K562 (cell line): ENCODE measurements around the gene F2RL1. TPM values are rescaled to one million over a fixed set of nuclear protein-coding genes. Genes with fewer than 3 reads are reported as not detected.

ENCODE experiments used
- CHD1 ChIP-seq: fragments of 200-600 bp; sonication (generic); IDR thresholded peaks from one replicate; pipeline ENCODE4 v1.6.1; 2012; ENCODE audit warnings: mild to moderate bottlenecking, moderate library complexity, low read length, inconsistent platforms
- EHMT2 ChIP-seq: fragments of 450-650 bp; IDR thresholded peaks from 2 replicates; pipeline ENCODE4 v1.6.1; 2018; ENCODE audit warnings: antibody characterized with exemption
- GABPA ChIP-seq: fragments of 200-800 bp; sonication (Bioruptor generic); conservative IDR thresholded peaks from 2 replicates; pipeline ENCODE4 v1.6.1; 2016; ENCODE audit warnings: low read depth, missing genetic modification characterization, missing compliant biosample characterization
- MAFG ChIP-seq: fragments of 450-650 bp; conservative IDR thresholded peaks from 2 replicates; pipeline ENCODE4 v1.6.1; 2016; ENCODE audit warnings: missing genetic modification characterization, missing compliant biosample characterization
- MCM3 ChIP-seq: fragments of 450-650 bp; IDR thresholded peaks from 2 replicates; pipeline ENCODE4 v1.6.1; 2016
- SETDB1 ChIP-seq: IDR thresholded peaks from one replicate; pipeline ENCODE4 v1.6.1; 2012; ENCODE audit warnings: low read length, control low read depth, inconsistent platforms
- SOX6 ChIP-seq: fragments of 450-650 bp; IDR thresholded peaks from 2 replicates; pipeline ENCODE4 v1.6.1; 2014; ENCODE audit warnings: mild to moderate bottlenecking
- ZNF184 ChIP-seq: sonication (generic); formaldehyde crosslinking; IDR thresholded peaks from 2 replicates; pipeline ENCODE4 v1.5.0; 2020; ENCODE audit warnings: missing genetic modification reagents
- ZNF253 ChIP-seq: fragments of 250-450 bp; sonication (Bioruptor Pico); conservative IDR thresholded peaks from 2 replicates; pipeline ENCODE4 v1.6.1; 2021; ENCODE audit warnings: mild to moderate bottlenecking
- ZNF384 ChIP-seq: IDR thresholded peaks from 2 replicates; pipeline ENCODE4 v1.6.1; 2012; ENCODE audit warnings: low read depth, low read length, improper control_type of control experiment
- ZNF551 ChIP-seq: fragments of 250-450 bp; sonication (Bioruptor Pico); IDR thresholded peaks from 2 replicates; pipeline ENCODE4 v1.5.0; 2021; ENCODE audit warnings: mild to moderate bottlenecking, moderate library complexity
- polyA plus RNA-seq, 8 experiments: library from polyadenylated mRNA; depleted of rRNA in 4 of 8; stranded (reverse) in 5 of 8; unstranded in 3 of 8; fragments of >200 nt; fragmentation: Nextera tagmentation in 2 of 8; fragmentation: Illumina TruSeq in 1 of 8; extraction: Ambion mirVana in 2 of 8; extraction: Trizol in 1 of 8; gene quantifications; 2 replicates each; pipeline versions ENCODE4 v1.2.1 to v1.2.3, GENCODE V29; 2011 to 2014; ENCODE audit warnings: inconsistent platforms in 1 of 8, missing spikeins in 1 of 8
- total RNA-seq, 7 experiments: library from RNA; depleted of rRNA in 6 of 7; stranded (reverse); fragments of >200 nt in 6 of 7; fragmentation: Illumina TruSeq in 2 of 7; extraction: Trizol in 2 of 7; gene quantifications; 2 replicates each; pipeline versions ENCODE4 v1.2.1 to v1.2.3, GENCODE V29; 2011 to 2021; ENCODE audit warnings: low replicate concordance in 1 of 7
- TF ChIP-seq, protein P1 (sequence below): fragments of 250-450 bp; sonication (Bioruptor Pico); IDR thresholded peaks from 2 replicates; pipeline ENCODE4 v1.5.0; 2021; ENCODE audit warnings: mild to moderate bottlenecking, borderline replicate concordance
- TF ChIP-seq, protein P2 (sequence below): fragments of 250-450 bp; sonication (Bioruptor Pico); IDR thresholded peaks from 2 replicates; pipeline ENCODE4 v1.4.0; 2020; ENCODE audit warnings: borderline replicate concordance
- TF ChIP-seq, protein P3 (sequence below): sonication (generic); formaldehyde crosslinking; IDR thresholded peaks from 2 replicates; pipeline ENCODE4 v1.8.0; 2023; ENCODE audit warnings: mild to moderate bottlenecking, missing genetic modification reagents
- TF ChIP-seq, protein P4 (sequence below): fragments of 450-650 bp; formaldehyde crosslinking; IDR thresholded peaks from 2 replicates; pipeline ENCODE4 v1.4.0; 2022; ENCODE audit warnings: mild to moderate bottlenecking, moderate library complexity
- TF ChIP-seq, protein P5 (sequence below): fragments of 250-450 bp; sonication (Bioruptor Pico); IDR thresholded peaks from 2 replicates; pipeline ENCODE4 v1.5.0; 2021; ENCODE audit warnings: mild to moderate bottlenecking, moderate library complexity

Gene F2RL1
- total and polyA plus RNA-seq, 9 of the 15 experiments (the other 6 are each of a cell fraction or from before 2014, with no cell fraction given) = 0.03 to 0.50 (median 0.27) TPM; not detected in 6

DNA sequence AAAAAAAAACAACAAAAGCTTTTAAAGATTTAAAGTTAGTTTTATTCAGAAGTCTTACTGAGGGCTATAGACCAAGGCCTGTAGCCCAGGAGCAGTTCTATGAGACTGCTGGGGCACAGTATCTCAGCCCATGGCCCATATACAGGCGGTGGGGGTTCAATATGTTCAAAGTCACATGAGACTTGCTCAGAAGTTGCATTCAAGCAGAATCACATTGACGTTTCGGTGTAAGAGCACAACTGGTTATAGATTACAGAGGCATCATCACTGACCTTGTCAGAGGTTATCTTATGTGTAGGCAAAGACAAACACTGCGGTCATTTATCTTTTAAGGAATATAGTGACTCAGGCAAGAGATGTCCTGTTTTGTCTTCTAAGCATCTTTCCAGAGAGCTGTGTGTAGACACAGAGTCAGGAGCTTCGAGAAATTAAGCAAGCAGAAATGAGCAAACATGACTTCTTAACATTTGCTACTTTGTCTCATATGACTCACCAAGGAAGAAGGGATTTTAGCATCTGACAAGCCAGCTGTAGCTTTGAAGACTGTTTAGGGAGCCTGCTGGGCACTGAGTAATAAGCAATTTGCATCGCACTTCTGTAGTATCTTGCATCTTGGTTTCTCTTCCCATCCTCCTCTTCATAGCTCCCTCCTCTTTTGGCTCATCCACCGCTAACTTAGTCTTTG lies 12.9 kb upstream of the F2RL1 start (continued):
- TF ChIP-seq, protein P1, sequence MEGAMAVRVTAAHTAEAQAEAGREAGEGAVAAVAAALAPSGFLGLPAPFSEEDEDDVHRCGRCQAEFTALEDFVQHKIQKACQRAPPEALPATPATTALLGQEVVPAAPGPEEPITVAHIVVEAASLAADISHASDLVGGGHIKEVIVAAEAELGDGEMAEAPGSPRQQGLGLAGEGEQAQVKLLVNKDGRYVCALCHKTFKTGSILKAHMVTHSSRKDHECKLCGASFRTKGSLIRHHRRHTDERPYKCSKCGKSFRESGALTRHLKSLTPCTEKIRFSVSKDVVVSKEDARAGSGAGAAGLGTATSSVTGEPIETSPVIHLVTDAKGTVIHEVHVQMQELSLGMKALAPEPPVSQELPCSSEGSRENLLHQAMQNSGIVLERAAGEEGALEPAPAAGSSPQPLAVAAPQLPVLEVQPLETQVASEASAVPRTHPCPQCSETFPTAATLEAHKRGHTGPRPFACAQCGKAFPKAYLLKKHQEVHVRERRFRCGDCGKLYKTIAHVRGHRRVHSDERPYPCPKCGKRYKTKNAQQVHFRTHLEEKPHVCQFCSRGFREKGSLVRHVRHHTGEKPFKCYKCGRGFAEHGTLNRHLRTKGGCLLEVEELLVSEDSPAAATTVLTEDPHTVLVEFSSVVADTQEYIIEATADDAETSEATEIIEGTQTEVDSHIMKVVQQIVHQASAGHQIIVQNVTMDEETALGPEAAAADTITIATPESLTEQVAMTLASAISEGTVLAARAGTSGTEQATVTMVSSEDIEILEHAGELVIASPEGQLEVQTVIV = no peak
- TF ChIP-seq MCM3 (no peak), SOX6 (peak; percentile 96), ZNF551 (no peak), EHMT2 (no peak), GABPA (tag) (no peak), ZNF253 (CRISPR knock-in tag) (no peak), MAFG (peak; percentile 64), SETDB1 (no peak), ZNF184 (CRISPR knock-in tag) (no peak), ZNF384 (no peak), CHD1 (no peak)
- TF ChIP-seq, protein P2, sequence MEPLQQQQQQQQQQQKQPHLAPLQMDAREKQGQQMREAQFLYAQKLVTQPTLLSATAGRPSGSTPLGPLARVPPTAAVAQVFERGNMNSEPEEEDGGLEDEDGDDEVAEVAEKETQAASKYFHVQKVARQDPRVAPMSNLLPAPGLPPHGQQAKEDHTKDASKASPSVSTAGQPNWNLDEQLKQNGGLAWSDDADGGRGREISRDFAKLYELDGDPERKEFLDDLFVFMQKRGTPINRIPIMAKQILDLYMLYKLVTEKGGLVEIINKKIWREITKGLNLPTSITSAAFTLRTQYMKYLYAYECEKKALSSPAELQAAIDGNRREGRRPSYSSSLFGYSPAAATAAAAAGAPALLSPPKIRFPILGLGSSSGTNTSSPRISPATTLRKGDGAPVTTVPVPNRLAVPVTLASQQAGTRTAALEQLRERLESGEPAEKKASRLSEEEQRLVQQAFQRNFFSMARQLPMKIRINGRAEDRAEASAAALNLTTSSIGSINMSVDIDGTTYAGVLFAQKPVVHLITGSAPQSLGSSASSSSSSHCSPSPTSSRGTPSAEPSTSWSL (CRISPR knock-in tag) = no peak
- TF ChIP-seq, protein P3, sequence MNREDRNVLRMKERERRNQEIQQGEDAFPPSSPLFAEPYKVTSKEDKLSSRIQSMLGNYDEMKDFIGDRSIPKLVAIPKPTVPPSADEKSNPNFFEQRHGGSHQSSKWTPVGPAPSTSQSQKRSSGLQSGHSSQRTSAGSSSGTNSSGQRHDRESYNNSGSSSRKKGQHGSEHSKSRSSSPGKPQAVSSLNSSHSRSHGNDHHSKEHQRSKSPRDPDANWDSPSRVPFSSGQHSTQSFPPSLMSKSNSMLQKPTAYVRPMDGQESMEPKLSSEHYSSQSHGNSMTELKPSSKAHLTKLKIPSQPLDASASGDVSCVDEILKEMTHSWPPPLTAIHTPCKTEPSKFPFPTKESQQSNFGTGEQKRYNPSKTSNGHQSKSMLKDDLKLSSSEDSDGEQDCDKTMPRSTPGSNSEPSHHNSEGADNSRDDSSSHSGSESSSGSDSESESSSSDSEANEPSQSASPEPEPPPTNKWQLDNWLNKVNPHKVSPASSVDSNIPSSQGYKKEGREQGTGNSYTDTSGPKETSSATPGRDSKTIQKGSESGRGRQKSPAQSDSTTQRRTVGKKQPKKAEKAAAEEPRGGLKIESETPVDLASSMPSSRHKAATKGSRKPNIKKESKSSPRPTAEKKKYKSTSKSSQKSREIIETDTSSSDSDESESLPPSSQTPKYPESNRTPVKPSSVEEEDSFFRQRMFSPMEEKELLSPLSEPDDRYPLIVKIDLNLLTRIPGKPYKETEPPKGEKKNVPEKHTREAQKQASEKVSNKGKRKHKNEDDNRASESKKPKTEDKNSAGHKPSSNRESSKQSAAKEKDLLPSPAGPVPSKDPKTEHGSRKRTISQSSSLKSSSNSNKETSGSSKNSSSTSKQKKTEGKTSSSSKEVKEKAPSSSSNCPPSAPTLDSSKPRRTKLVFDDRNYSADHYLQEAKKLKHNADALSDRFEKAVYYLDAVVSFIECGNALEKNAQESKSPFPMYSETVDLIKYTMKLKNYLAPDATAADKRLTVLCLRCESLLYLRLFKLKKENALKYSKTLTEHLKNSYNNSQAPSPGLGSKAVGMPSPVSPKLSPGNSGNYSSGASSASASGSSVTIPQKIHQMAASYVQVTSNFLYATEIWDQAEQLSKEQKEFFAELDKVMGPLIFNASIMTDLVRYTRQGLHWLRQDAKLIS (CRISPR knock-in tag) = no peak
- TF ChIP-seq, protein P4, sequence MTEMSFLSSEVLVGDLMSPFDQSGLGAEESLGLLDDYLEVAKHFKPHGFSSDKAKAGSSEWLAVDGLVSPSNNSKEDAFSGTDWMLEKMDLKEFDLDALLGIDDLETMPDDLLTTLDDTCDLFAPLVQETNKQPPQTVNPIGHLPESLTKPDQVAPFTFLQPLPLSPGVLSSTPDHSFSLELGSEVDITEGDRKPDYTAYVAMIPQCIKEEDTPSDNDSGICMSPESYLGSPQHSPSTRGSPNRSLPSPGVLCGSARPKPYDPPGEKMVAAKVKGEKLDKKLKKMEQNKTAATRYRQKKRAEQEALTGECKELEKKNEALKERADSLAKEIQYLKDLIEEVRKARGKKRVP (CRISPR knock-in tag) = no peak
- TF ChIP-seq, protein P5, sequence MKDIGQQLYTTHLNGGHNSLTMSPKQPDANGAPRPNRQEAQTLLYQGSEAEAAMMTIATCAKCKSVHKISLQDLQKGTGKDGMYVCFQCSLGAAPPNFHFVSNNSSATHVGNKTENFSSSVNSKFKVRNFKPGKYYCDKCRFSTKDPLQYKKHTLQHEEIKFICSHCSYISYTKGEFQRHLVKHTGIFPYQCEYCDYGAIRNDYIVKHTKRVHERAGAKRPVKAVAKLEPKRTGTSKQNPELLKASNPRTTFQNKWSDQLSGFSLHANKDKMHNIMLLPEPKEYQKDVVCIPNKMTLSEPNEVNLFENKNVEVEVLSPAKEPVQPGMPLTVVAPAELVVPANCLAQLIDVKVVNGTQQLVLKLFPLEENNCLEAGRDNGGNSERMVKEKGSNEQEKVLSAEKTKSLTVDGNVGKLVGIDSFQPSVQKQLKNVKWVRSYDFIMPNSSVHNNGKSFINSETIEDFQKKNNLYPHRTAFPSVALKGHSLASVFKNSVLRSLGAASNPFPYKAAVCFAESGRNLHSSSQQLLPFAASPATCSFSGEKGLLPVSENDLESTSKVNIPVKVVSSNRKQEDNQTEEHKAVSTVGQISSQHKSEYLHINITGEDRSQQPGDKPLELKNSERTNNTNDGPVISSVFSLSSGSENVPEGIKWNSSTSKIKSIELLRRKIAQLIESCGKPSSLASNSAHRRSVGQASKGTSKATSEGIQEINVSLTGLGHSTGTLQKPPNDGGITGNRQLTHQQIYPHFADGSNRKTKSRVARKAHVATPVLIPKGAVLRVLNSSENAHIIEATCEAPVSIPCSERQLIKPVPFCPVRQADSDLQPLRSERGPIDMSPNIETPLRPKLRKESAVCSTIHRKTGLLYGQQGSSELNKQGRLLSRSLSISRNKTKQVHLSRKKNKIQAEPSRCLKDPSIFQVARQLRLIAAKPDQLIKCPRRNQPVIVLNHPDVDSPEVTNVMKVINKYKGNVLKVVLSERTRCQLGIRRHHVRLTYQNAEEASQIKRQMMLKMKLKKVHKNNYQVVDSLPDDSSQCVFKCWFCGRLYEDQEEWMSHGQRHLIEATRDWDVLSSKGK (CRISPR knock-in tag) = no peak
